GM23338 (cell line): Measurements from ENCODE around the gene RHBDD2. TPM values are rescaled to one million over a fixed set of nuclear protein-coding genes. Genes with fewer than 3 reads are reported as not detected.

Experiments
- ATAC-seq: fragments of 200-7000 bp; cut with Tn5 transposase; 3 replicates; pipeline ENCODE4 v1.9.1; 2020
- DNase-seq: peaks from one replicate; pipeline ENCODE4 v3.0.0-alpha.2; 2015; ENCODE audit warnings: low spot score
- H2AFZ ChIP-seq: fragments of 200-600 bp; sonication (generic); 2 replicates; pipeline ENCODE4 v1.8.0; 2016; ENCODE audit warnings: antibody characterized with exemption, mild to moderate bottlenecking, moderate library complexity
- H3F3A ChIP-seq: fragments of 200-600 bp; sonication (generic); replicated peaks from 2 replicates; pipeline ENCODE4 v1.8.0; 2017; ENCODE audit warnings: antibody characterized with exemption, mixed run types, low read depth
- H3K27ac ChIP-seq: fragments of 200-600 bp; sonication (generic); 2 replicates; pipeline ENCODE4 v1.6.1; 2016; ENCODE audit warnings: low read depth
- H3K27me3 ChIP-seq: fragments of 200-600 bp; sonication (generic); 2 replicates; pipeline ENCODE4 v1.8.0; 2016; ENCODE audit warnings: mild to moderate bottlenecking, mixed run types, moderate library complexity; ENCODE audit not compliant: insufficient read depth
- H3K36me3 ChIP-seq: fragments of 200-600 bp; sonication (generic); 2 replicates; pipeline ENCODE4 v1.8.0; 2016; ENCODE audit warnings: mild to moderate bottlenecking; ENCODE audit not compliant: insufficient read depth
- H3K4me1 ChIP-seq: fragments of 200-600 bp; sonication (generic); 2 replicates; pipeline ENCODE4 v1.8.0; 2016; ENCODE audit warnings: mild to moderate bottlenecking, moderate library complexity; ENCODE audit not compliant: insufficient read depth
- H3K4me2 ChIP-seq: fragments of 200-600 bp; sonication (generic); 2 replicates; pipeline ENCODE4 v1.7.1; 2017; ENCODE audit warnings: mixed run types
- H3K4me3 ChIP-seq: fragments of 200-600 bp; sonication (generic); 2 replicates; pipeline ENCODE4 v1.6.1; 2016; ENCODE audit warnings: mixed run types
- H3K79me2 ChIP-seq: fragments of 200-600 bp; sonication (generic); replicated peaks from 2 replicates; pipeline ENCODE4 v1.8.0; 2017; ENCODE audit warnings: mild to moderate bottlenecking; ENCODE audit not compliant: insufficient read depth
- H3K9me2 ChIP-seq: fragments of 200-600 bp; sonication (generic); 2 replicates; pipeline ENCODE4 v1.8.0; 2017; ENCODE audit not compliant: insufficient read depth
- H4K20me1 ChIP-seq: fragments of 200-600 bp; sonication (generic); replicated peaks from 2 replicates; pipeline ENCODE4 v1.8.0; 2017; ENCODE audit warnings: mild to moderate bottlenecking; ENCODE audit not compliant: insufficient read depth
- H3K27ac Mint-ChIP-seq: 2 replicates; pipeline ENCODE4 v1.8.0; 2020; ENCODE audit warnings: inconsistent platforms, mild to moderate bottlenecking, moderate library complexity, mixed read lengths
- H3K27me3 Mint-ChIP-seq: 3 replicates; pipeline ENCODE4 v1.8.0; 2022; ENCODE audit warnings: low read depth, mild to moderate bottlenecking, moderate library complexity, mixed read lengths, inconsistent platforms; ENCODE audit not compliant: insufficient read depth, poor library complexity
- H3K36me3 Mint-ChIP-seq: 3 replicates; pipeline ENCODE4 v1.8.0; 2021; ENCODE audit warnings: low read depth, mild to moderate bottlenecking, inconsistent platforms, moderate library complexity, mixed read lengths
- H3K4me1 Mint-ChIP-seq: 3 replicates; pipeline ENCODE4 v1.8.0; 2020; ENCODE audit warnings: mild to moderate bottlenecking, inconsistent platforms, mixed read lengths
- H3K4me3 Mint-ChIP-seq: 3 replicates; pipeline ENCODE4 v1.8.0; 2021; ENCODE audit warnings: moderate library complexity, mild to moderate bottlenecking, inconsistent platforms, mixed read lengths
- H3K9me3 Mint-ChIP-seq: 3 replicates; pipeline ENCODE4 v1.8.0; 2020; ENCODE audit warnings: moderate library complexity, mild to moderate bottlenecking, inconsistent platforms, mixed read lengths
- CREB1 ChIP-seq: fragments of 250-450 bp; sonication (Bioruptor Pico); IDR thresholded peaks from 2 replicates; pipeline ENCODE4 v1.5.0; 2020; ENCODE audit warnings: low read depth, mild to moderate bottlenecking, moderate library complexity
- CTCF ChIP-seq, 2 experiments: fragments of 200-600 bp in 1 of 2; sonication (generic) in 1 of 2; conservative IDR thresholded peaks; 2 replicates each; pipeline versions ENCODE4 v1.5.1 to v1.6.1; 2016 to 2017; ENCODE audit warnings: antibody characterized with exemption in 2 of 2, low read depth in 2 of 2, mild to moderate bottlenecking in 2 of 2, moderate library complexity in 1 of 2
- EZH2phosphoT487 ChIP-seq: fragments of 200-600 bp; sonication (generic); IDR thresholded peaks from one replicate; pipeline ENCODE4 v1.8.1; 2018; ENCODE audit warnings: antibody characterized with exemption; ENCODE audit not compliant: unreplicated experiment
- JUNB ChIP-seq: IDR thresholded peaks from one replicate; pipeline ENCODE4 v1.6.1; 2016; ENCODE audit warnings: antibody characterized with exemption; ENCODE audit not compliant: unreplicated experiment
- NANOG ChIP-seq: IDR thresholded peaks from 2 replicates; pipeline ENCODE4 v1.6.1; 2016; ENCODE audit warnings: antibody characterized with exemption, borderline replicate concordance
- POLR2AphosphoS5 ChIP-seq: IDR thresholded peaks from 2 replicates; pipeline ENCODE4 v1.6.1; 2016; ENCODE audit warnings: antibody characterized with exemption, low read depth
- STAT1 ChIP-seq: IDR thresholded peaks from one replicate; pipeline ENCODE4 v1.6.1; 2016; ENCODE audit warnings: antibody characterized with exemption; ENCODE audit not compliant: unreplicated experiment
- ZNF114 ChIP-seq: fragments of 250-450 bp; sonication (Bioruptor Pico); IDR thresholded peaks from 2 replicates; pipeline ENCODE4 v1.5.0; 2020; ENCODE audit warnings: mild to moderate bottlenecking, moderate library complexity
- ZNF331 ChIP-seq: fragments of 250-450 bp; sonication (Bioruptor Pico); IDR thresholded peaks from 2 replicates; pipeline ENCODE4 v1.5.0; 2020; ENCODE audit warnings: low read depth, mild to moderate bottlenecking, moderate library complexity
- polyA plus RNA-seq: library from polyadenylated mRNA; unstranded; fragments of >200 nt; fragmentation: Nextera tagmentation; extraction: Ambion mirVana; gene quantifications from 2 replicates; pipeline ENCODE4 v1.2.1, GENCODE V29; 2016
- total RNA-seq: library from RNA; depleted of rRNA; stranded (reverse); fragments of >200 nt; shearing (Covaris generic); gene quantifications from 2 replicates; pipeline ENCODE4 v1.2.3, GENCODE V29; 2014
- TF ChIP-seq, protein P1 (sequence below): IDR thresholded peaks from one replicate; pipeline ENCODE4 v1.6.1; 2018; ENCODE audit warnings: antibody characterized with exemption; ENCODE audit not compliant: unreplicated experiment

RHBDD2 gene
- total and polyA plus RNA-seq, 2 experiments from 2014 or later, result 23.1 to 25.7 TPM

DNA sequence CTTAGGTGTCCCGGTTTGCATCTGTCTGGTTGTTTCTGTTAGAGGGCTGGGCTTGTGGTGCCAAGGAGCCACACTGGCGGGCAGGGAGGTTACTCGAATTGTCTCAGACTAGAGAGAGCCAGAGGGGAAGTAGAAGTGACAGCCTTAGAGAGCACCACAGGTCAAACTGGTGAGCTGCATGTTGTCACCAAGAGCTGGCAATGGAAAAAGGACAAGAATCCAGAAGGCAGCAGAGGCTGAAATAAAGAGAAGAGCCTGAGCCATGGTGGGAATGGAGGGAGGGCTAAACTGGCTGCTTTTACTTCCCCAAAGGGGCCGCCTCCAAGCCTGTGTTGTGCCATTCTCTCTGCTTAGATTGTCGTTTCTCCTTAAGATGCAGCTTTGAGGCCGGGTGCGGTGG lies 31.1 kb upstream of the RHBDD2 start:
- Mint-ChIP-seq H3K36me3 (no peaks in the 10 kb centered on the region), H3K27ac (no peak overlapping the region)

GRCh38 chr7:75849573-75849972 lies 29.3 kb upstream of the RHBDD2 start:
- H3K4me2 ChIP-seq, result no peak overlapping the region
- Mint-ChIP-seq H3K9me3 (peaks cover 2% of the 10 kb centered on the region; the same call in 1 of the 3 replicates), H3K4me1 (no peaks in the 10 kb centered on the region), H3K36me3 (no peaks in the 10 kb centered on the region; the same call in 2 of the 3 replicates), H3K27ac (no peak overlapping the region), H3K4me3 (no peak overlapping the region), H3K27me3 (peaks cover 2% of the 10 kb centered on the region)
- H3K4me3 ChIP-seq, result no peak overlapping the region
- H3K27ac ChIP-seq, result no peak overlapping the region
- ATAC-seq (no peak), DNase-seq (no peak)
- no peak overlapping the region for H2AFZ ChIP-seq
- no peaks in the 10 kb centered on the region for H4K20me1 ChIP-seq
- H3K4me1 ChIP-seq, result no peaks in the 10 kb centered on the region
- no peaks in the 10 kb centered on the region for H3K9me2 ChIP-seq
- H3K36me3 ChIP-seq, result no peaks in the 10 kb centered on the region
- no peaks in the 10 kb centered on the region for H3F3A ChIP-seq
- H3K79me2 ChIP-seq, result no peaks in the 10 kb centered on the region
- H3K27me3 ChIP-seq, result no peaks in the 10 kb centered on the region
- no peak for TF ChIP-seq ZNF331 (CRISPR knock-in tag)
- TF ChIP-seq, protein P1, sequence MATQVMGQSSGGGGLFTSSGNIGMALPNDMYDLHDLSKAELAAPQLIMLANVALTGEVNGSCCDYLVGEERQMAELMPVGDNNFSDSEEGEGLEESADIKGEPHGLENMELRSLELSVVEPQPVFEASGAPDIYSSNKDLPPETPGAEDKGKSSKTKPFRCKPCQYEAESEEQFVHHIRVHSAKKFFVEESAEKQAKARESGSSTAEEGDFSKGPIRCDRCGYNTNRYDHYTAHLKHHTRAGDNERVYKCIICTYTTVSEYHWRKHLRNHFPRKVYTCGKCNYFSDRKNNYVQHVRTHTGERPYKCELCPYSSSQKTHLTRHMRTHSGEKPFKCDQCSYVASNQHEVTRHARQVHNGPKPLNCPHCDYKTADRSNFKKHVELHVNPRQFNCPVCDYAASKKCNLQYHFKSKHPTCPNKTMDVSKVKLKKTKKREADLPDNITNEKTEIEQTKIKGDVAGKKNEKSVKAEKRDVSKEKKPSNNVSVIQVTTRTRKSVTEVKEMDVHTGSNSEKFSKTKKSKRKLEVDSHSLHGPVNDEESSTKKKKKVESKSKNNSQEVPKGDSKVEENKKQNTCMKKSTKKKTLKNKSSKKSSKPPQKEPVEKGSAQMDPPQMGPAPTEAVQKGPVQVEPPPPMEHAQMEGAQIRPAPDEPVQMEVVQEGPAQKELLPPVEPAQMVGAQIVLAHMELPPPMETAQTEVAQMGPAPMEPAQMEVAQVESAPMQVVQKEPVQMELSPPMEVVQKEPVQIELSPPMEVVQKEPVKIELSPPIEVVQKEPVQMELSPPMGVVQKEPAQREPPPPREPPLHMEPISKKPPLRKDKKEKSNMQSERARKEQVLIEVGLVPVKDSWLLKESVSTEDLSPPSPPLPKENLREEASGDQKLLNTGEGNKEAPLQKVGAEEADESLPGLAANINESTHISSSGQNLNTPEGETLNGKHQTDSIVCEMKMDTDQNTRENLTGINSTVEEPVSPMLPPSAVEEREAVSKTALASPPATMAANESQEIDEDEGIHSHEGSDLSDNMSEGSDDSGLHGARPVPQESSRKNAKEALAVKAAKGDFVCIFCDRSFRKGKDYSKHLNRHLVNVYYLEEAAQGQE, result no peak
- no peak for TF ChIP-seq CREB1
- no peak for TF ChIP-seq POLR2AphosphoS5
- no peak for TF ChIP-seq EZH2phosphoT487
- TF ChIP-seq STAT1, result no peak
- no peak for TF ChIP-seq JUNB
- TF ChIP-seq NANOG, result no peak

More for the DNA sequence above, 31.1 kb upstream of the RHBDD2 start:
- H2AFZ ChIP-seq, result 0 out of 2 replicates have a peak overlapping the region, but pooled peaks have one; percentile 32
- H3K36me3 ChIP-seq, result no peaks in the 10 kb centered on the region
- no peaks in the 10 kb centered on the region for H4K20me1 ChIP-seq
- H3K9me2 ChIP-seq, result no peaks in the 10 kb centered on the region
- DNase-seq (no peak), ATAC-seq (no peak)
- H3K79me2 ChIP-seq, result no peaks in the 10 kb centered on the region
- H3K4me1 ChIP-seq, result no peaks in the 10 kb centered on the region
- Mint-ChIP-seq H3K4me3 (no peak overlapping the region), H3K4me1 (no peaks in the 10 kb centered on the region), H3K9me3 (no peaks in the 10 kb centered on the region), H3K27me3 (no peaks in the 10 kb centered on the region)
- H3K4me2 ChIP-seq, result no peak overlapping the region
- no peak for TF ChIP-seq CTCF (conservative IDR thresholded peaks at IDR 0.05; ENCODE audit: low read depth in 2 of 2)
- TF ChIP-seq ZNF114 (CRISPR knock-in tag), result no peak
- no peak for TF ChIP-seq ZNF331 (CRISPR knock-in tag)
- no peak for TF ChIP-seq STAT1
- TF ChIP-seq, protein P1, result no peak
- no peaks in the 10 kb centered on the region for H3F3A ChIP-seq
- H3K4me3 ChIP-seq, result no peak overlapping the region
- H3K27ac ChIP-seq, result no peak overlapping the region
- H3K27me3 ChIP-seq, result no peaks in the 10 kb centered on the region
